ENCODE data around the gene SPATA12. TPM values are rescaled to one million over a fixed set of nuclear protein-coding genes. Genes with fewer than 3 reads are reported as not detected.
A peak's percentile ranks its signal among the peaks of the same experiment; 100 is the strongest.

Gene SPATA12
- total RNA-seq, 1 donor from 2014 or later = not detected

GRCh38 chr3:57029383-57029782, 31.1 kb upstream of the SPATA12 start:
- H3K27me3 Mint-ChIP-seq = no peaks in the 10 kb centered on the region
- TF ChIP-seq, protein P1, sequence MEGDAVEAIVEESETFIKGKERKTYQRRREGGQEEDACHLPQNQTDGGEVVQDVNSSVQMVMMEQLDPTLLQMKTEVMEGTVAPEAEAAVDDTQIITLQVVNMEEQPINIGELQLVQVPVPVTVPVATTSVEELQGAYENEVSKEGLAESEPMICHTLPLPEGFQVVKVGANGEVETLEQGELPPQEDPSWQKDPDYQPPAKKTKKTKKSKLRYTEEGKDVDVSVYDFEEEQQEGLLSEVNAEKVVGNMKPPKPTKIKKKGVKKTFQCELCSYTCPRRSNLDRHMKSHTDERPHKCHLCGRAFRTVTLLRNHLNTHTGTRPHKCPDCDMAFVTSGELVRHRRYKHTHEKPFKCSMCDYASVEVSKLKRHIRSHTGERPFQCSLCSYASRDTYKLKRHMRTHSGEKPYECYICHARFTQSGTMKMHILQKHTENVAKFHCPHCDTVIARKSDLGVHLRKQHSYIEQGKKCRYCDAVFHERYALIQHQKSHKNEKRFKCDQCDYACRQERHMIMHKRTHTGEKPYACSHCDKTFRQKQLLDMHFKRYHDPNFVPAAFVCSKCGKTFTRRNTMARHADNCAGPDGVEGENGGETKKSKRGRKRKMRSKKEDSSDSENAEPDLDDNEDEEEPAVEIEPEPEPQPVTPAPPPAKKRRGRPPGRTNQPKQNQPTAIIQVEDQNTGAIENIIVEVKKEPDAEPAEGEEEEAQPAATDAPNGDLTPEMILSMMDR (IDR thresholded peaks at IDR 0.05) = no peak
- no peak overlapping the region for H3K27ac Mint-ChIP-seq
- DNase-seq (no peak), ATAC-seq (ENCODE audit: low read depth) (no peak)
- H3K9me3 Mint-ChIP-seq = no peaks in the 10 kb centered on the region
- intact Hi-C loops (cut with micrococcal nuclease) = no loop called here
- peaks cover 5% of the 10 kb centered on the region for H3K4me1 Mint-ChIP-seq
- H3K4me3 Mint-ChIP-seq = no peak overlapping the region
- CTCF ChIA-PET = no interaction called here
- POLR2A ChIA-PET = interaction anchor here (0.7 kb wide), 1 partner anchor 9 kb away, joined by 3 read pairs; no protein-coding TSS in a partner anchor
- H3K36me3 Mint-ChIP-seq (ENCODE audit: low read depth) = no peaks in the 10 kb centered on the region

DNA sequence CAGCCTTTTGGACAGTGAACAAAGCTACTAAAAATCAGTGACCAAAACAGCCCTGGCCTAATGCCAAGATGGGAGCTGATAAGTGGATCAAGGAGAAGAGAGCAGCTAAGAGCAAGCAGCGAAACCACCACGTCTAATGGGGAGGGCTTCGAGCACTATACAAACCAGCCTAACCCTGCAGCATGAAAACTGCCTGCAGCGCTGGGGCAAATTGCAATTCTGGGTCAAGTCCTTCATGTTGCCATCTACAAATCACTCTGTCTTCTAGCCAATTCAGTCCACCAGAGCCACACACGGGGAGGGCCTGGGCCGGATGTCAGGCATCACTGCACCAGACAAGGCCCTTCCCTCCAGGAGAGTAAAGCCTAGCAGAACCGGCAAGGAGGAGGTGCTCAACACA, 30.5 kb upstream of the SPATA12 start:
- Mint-ChIP-seq H3K27me3 (no peaks in the 10 kb centered on the region), H3K36me3 (ENCODE audit: low read depth) (no peaks in the 10 kb centered on the region), H3K9me3 (no peaks in the 10 kb centered on the region), H3K4me1 (peaks cover 5% of the 10 kb centered on the region), H3K27ac (no peak overlapping the region), H3K4me3 (no peak overlapping the region)
- ChIA-PET CTCF (no interaction called here), POLR2A (no interaction called here)
- intact Hi-C loops (cut with micrococcal nuclease) = loop anchor here (5.0 kb wide), 1 partner anchor 37 kb away; no protein-coding TSS in a partner anchor
- TF ChIP-seq, protein P1 (IDR thresholded peaks at IDR 0.05) = no peak
- ATAC-seq (ENCODE audit: low read depth) (no peak), DNase-seq (no peak)

- Mint-ChIP-seq H3K27ac (no peak overlapping the region), H3K4me1 (peaks cover 5% of the 10 kb centered on the region), H3K4me3 (no peak overlapping the region), H3K36me3 (ENCODE audit: low read depth) (no peaks in the 10 kb centered on the region), H3K9me3 (no peaks in the 10 kb centered on the region), H3K27me3 (no peaks in the 10 kb centered on the region)
- intact Hi-C loops (cut with micrococcal nuclease) = loop anchor here (5.0 kb wide), 1 partner anchor 37 kb away; no protein-coding TSS in a partner anchor
- CTCF ChIA-PET = no interaction called here
- POLR2A ChIA-PET = interaction anchor here (0.5 kb wide), 1 partner anchor 1347 kb away, joined by 3 read pairs; no protein-coding TSS in a partner anchor
- DNase-seq = no peak
- ATAC-seq (ENCODE audit: low read depth) = no peak
- TF ChIP-seq, protein P1 (IDR thresholded peaks at IDR 0.05) = no peak
Measured at GRCh38 chr3:57030721-57031120, 29.7 kb upstream of the SPATA12 start.

GRCh38 chr3:57031631-57032541, 28.6 kb upstream of the SPATA12 start:
- Mint-ChIP-seq H3K9me3 (no peaks in the 10 kb centered on the region), H3K4me3 (no peak overlapping the region), H3K4me1 (peaks cover 5% of the 10 kb centered on the region), H3K27ac (no peak overlapping the region), H3K36me3 (ENCODE audit: low read depth) (no peaks in the 10 kb centered on the region), H3K27me3 (no peaks in the 10 kb centered on the region)
- ChIA-PET CTCF (no interaction called here), POLR2A (no interaction called here)
- intact Hi-C loops (cut with micrococcal nuclease) = loop anchor here (5.0 kb wide), 1 partner anchor 35 kb away; no protein-coding TSS in a partner anchor
- TF ChIP-seq, protein P1 (IDR thresholded peaks at IDR 0.05) = no peak
- DNase-seq (no peak), ATAC-seq (ENCODE audit: low read depth) (peak; percentile 49)

GRCh38 chr3:57036952-57037351, 23.5 kb upstream of the SPATA12 start:
- H3K9me3 Mint-ChIP-seq = no peaks in the 10 kb centered on the region
- DNase-seq (no peak), ATAC-seq (ENCODE audit: low read depth) (no peak)
- POLR2A ChIA-PET = no interaction called here
- intact Hi-C loops (cut with micrococcal nuclease) = no loop called here
- H3K4me3 Mint-ChIP-seq = no peak overlapping the region
- H3K4me1 Mint-ChIP-seq = peaks cover 1% of the 10 kb centered on the region
- CTCF ChIA-PET = no interaction called here
- TF ChIP-seq, protein P1 (IDR thresholded peaks at IDR 0.05) = no peak
- H3K27ac Mint-ChIP-seq = no peak overlapping the region
- peaks cover 16% of the 10 kb centered on the region for H3K27me3 Mint-ChIP-seq
- no peaks in the 10 kb centered on the region for H3K36me3 Mint-ChIP-seq (ENCODE audit: low read depth)

Measured in activated B cell treated with CpG ODN at 0.5 μM for 24 hours (primary cell).